GM12873 (cell line): Measurements from ENCODE around the gene PHF2.

Experiments
- TF ChIP-seq, protein P1 (sequence below): IDR thresholded peaks from 2 replicates; pipeline ENCODE4 v1.5.1; 2012; ENCODE audit warnings: low read depth, mild to moderate bottlenecking, moderate library complexity, low read length, control low read depth; ENCODE audit not compliant: insufficient read depth; ENCODE audit errors: missing control alignments

Gene PHF2

GRCh38 chr9:93673021-93673838 lies 96.8 kb downstream of the PHF2 start:
- TF ChIP-seq, protein P1, sequence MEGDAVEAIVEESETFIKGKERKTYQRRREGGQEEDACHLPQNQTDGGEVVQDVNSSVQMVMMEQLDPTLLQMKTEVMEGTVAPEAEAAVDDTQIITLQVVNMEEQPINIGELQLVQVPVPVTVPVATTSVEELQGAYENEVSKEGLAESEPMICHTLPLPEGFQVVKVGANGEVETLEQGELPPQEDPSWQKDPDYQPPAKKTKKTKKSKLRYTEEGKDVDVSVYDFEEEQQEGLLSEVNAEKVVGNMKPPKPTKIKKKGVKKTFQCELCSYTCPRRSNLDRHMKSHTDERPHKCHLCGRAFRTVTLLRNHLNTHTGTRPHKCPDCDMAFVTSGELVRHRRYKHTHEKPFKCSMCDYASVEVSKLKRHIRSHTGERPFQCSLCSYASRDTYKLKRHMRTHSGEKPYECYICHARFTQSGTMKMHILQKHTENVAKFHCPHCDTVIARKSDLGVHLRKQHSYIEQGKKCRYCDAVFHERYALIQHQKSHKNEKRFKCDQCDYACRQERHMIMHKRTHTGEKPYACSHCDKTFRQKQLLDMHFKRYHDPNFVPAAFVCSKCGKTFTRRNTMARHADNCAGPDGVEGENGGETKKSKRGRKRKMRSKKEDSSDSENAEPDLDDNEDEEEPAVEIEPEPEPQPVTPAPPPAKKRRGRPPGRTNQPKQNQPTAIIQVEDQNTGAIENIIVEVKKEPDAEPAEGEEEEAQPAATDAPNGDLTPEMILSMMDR: no peak

GRCh38 chr9:93673839-93674334 lies 97.5 kb downstream of the PHF2 start:
- TF ChIP-seq, protein P1: no peak

GRCh38 chr9:93674580-93675335 lies 98.4 kb downstream of the PHF2 start:
- TF ChIP-seq, protein P1: no peak

DNA sequence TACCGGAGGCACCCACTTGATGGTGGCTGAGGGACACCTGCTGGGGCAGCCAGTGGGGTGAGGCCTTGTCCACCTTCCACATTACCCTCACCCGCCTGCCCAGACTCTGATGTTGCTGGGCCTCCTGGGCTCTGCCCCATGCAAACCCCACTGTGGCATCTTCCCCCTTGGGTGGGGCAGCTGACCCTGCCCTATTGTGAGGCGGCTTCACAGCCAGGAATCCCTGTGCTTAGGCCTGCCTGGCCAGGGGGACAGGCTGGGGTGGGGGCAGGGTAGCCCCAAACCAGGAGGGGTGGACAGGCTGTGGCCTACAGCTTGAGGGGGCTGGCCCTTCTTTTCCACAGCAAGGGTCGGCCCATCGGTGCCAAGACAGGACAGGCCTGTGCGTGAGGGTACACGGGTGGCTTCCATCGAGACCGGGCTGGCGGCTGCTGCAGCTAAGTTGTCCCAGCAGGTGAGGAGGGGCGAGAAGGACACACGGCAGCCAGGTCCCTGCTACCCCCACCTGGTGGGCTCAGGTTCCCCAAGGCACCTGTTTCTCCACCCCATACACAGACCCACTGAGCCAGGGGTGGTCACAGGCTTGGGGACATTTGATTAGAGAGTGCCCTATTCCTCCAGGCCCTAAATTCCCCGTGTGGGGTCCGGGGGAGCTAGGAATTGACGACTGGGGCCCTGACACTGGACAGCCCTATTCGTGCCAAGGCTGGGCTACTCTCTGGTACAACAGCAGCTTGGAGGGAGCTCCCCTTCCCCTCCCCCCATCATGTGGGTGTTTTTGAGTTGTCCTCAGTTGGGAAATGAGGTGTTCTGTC lies 99.2 kb downstream of the PHF2 start:
- TF ChIP-seq, protein P1: no peak

DNA sequence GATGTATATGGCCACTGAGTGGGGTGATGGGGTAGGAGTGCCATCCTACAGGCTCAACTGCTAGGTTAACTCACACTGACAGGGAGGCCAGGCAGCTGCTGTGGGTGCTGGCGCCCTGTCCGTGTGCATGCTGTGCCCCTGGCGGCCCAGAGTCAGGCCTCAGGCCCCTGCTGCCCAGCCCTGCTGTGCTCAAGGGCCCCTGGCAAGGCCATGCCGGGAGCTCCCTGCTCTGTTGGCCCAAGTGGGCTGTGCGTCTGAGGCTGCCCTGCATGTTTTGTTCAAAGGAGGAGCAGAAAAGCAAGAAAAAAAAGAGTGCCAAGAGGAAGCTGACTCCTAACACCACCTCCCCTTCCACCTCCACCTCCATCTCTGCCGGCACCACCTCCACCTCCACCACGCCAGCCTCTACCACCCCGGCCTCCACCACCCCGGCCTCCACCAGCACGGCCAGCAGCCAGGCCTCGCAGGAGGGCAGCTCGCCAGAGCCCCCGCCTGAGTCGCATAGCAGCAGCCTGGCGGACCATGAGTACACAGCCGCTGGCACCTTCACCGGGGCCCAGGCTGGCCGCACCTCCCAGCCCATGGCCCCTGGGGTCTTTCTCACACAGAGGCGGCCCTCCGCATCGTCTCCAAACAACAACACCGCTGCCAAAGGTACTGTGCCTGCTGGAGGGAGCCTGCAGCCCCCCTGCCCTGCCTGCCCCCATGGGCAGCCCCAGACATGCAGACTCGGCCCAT lies 100.1 kb downstream of the PHF2 start:
- TF ChIP-seq, protein P1: no peak

GRCh38 chr9:93677048-93677571 lies 100.7 kb downstream of the PHF2 start:
- TF ChIP-seq, protein P1: no peak
